H9 (cell line): Measurements from ENCODE around the gene SH3RF2. TPM values are rescaled to one million over a fixed set of nuclear protein-coding genes. Genes with fewer than 3 reads are reported as not detected.

Experiments
- DNase-seq: peaks from one replicate; pipeline ENCODE4 v3.0.0-alpha.2; 2017
- H2AFZ ChIP-seq: one replicate; pipeline ENCODE4 v1.6.1; 2013; ENCODE audit warnings: mild to moderate bottlenecking, low read length, control low read depth, moderate library complexity
- H2AK5ac ChIP-seq: 2 replicates; pipeline ENCODE4 v1.6.1; 2013; ENCODE audit warnings: low read length, control low read depth, mixed read lengths; ENCODE audit not compliant: insufficient read length
- H2BK120ac ChIP-seq: one replicate; pipeline ENCODE4 v1.6.1; 2013; ENCODE audit warnings: low read depth, mild to moderate bottlenecking, low read length, control low read depth, inconsistent platforms; ENCODE audit not compliant: poor library complexity, severe bottlenecking
- H2BK12ac ChIP-seq: 2 replicates; pipeline ENCODE4 v1.6.1; 2013; ENCODE audit warnings: low read length, control low read depth, mixed read lengths, low read depth; ENCODE audit not compliant: insufficient read length
- H2BK15ac ChIP-seq: 2 replicates; pipeline ENCODE4 v1.6.1; 2013; ENCODE audit warnings: low read depth, low read length, control low read depth
- H2BK20ac ChIP-seq: one replicate; pipeline ENCODE4 v1.6.1; 2013; ENCODE audit warnings: low read depth, mild to moderate bottlenecking, low read length, control low read depth, inconsistent platforms; ENCODE audit not compliant: poor library complexity, severe bottlenecking
- H2BK5ac ChIP-seq: 2 replicates; pipeline ENCODE4 v1.6.1; 2013; ENCODE audit warnings: low read length, control low read depth, mixed read lengths; ENCODE audit not compliant: insufficient read length
- H3K14ac ChIP-seq: 2 replicates; pipeline ENCODE4 v1.6.1; 2013; ENCODE audit warnings: low read length, control low read depth; ENCODE audit not compliant: insufficient read depth
- H3K18ac ChIP-seq: 2 replicates; pipeline ENCODE4 v1.6.1; 2013; ENCODE audit warnings: low read depth, mild to moderate bottlenecking, mixed read lengths, low read length, control low read depth; ENCODE audit not compliant: insufficient read length
- H3K23ac ChIP-seq: 2 replicates; pipeline ENCODE4 v1.6.1; 2013; ENCODE audit warnings: low read length, control low read depth, mixed read lengths, low read depth; ENCODE audit not compliant: insufficient read length
- H3K23me2 ChIP-seq: 2 replicates; pipeline ENCODE4 v1.6.1; 2013; ENCODE audit warnings: low read depth, mild to moderate bottlenecking, mixed read lengths, low read length, control low read depth; ENCODE audit not compliant: insufficient read length, poor library complexity, severe bottlenecking
- H3K27ac ChIP-seq: 2 replicates; pipeline ENCODE4 v1.5.1; 2013; ENCODE audit warnings: low read length, control low read depth, mixed read lengths, low read depth; ENCODE audit not compliant: insufficient read length
- H3K27me3 ChIP-seq: 2 replicates; pipeline ENCODE4 v1.6.1; 2013; ENCODE audit warnings: low read length, control low read depth, inconsistent platforms; ENCODE audit not compliant: insufficient read depth
- H3K4ac ChIP-seq: 2 replicates; pipeline ENCODE4 v1.6.1; 2013; ENCODE audit warnings: low read depth, mild to moderate bottlenecking, control low read depth, inconsistent platforms, low read length, moderate library complexity
- H3K4me1 ChIP-seq: 2 replicates; pipeline ENCODE4 v1.6.1; 2013; ENCODE audit warnings: low read length, control low read depth, inconsistent platforms; ENCODE audit not compliant: insufficient read depth
- H3K4me2 ChIP-seq: 2 replicates; pipeline ENCODE4 v1.6.1; 2013; ENCODE audit warnings: low read length, control low read depth, mixed read lengths; ENCODE audit not compliant: insufficient read length, insufficient read depth
- H3K56ac ChIP-seq: 2 replicates; pipeline ENCODE4 v1.6.1; 2013; ENCODE audit warnings: low read depth, mild to moderate bottlenecking, mixed read lengths, low read length, control low read depth; ENCODE audit not compliant: insufficient read length
- H3K79me1 ChIP-seq: 2 replicates; pipeline ENCODE4 v1.6.1; 2013; ENCODE audit warnings: low read depth, mild to moderate bottlenecking, moderate library complexity, low read length, control low read depth, inconsistent platforms; ENCODE audit not compliant: insufficient read depth, poor library complexity, severe bottlenecking
- H3K79me2 ChIP-seq: 2 replicates; pipeline ENCODE4 v1.6.1; 2013; ENCODE audit warnings: low read length, control low read depth, inconsistent platforms; ENCODE audit not compliant: insufficient read depth
- H3K9ac ChIP-seq: 2 replicates; pipeline ENCODE4 v1.6.1; 2013; ENCODE audit warnings: low read length, control low read depth, mixed read lengths; ENCODE audit not compliant: insufficient read length; ENCODE audit errors: extremely low read depth
- H3K9me3 ChIP-seq: one replicate; pipeline ENCODE4 v1.6.1; 2013; ENCODE audit warnings: low read depth, low read length, inconsistent platforms; ENCODE audit not compliant: control insufficient read depth
- H3T11ph ChIP-seq: one replicate; pipeline ENCODE4 v1.6.1; 2013; ENCODE audit warnings: mild to moderate bottlenecking, low read length, control low read depth, inconsistent platforms
- H4K20me1 ChIP-seq: one replicate; pipeline ENCODE4 v1.6.1; 2013; ENCODE audit not compliant: control insufficient read depth, insufficient read length, insufficient read depth
- H4K5ac ChIP-seq: 2 replicates; pipeline ENCODE4 v1.6.1; 2013; ENCODE audit warnings: low read depth, mild to moderate bottlenecking, mixed read lengths, low read length, control low read depth; ENCODE audit not compliant: insufficient read length
- H4K8ac ChIP-seq: replicated peaks from 2 replicates; pipeline ENCODE4 v1.6.1; 2013; ENCODE audit warnings: low read length, control low read depth, mixed read lengths, low read depth; ENCODE audit not compliant: insufficient read length
- H4K91ac ChIP-seq: 2 replicates; pipeline ENCODE4 v1.6.1; 2013; ENCODE audit warnings: low read depth, mild to moderate bottlenecking, moderate library complexity, mixed read lengths, low read length, control low read depth; ENCODE audit not compliant: insufficient read length
- H3K27ac Mint-ChIP-seq, 3 experiments: 2 replicates in 2 of 3; 3 replicates in 1 of 3; pipeline ENCODE4 v1.8.0; 2020 to 2021; ENCODE audit warnings: mixed read lengths in 3 of 3, mild to moderate bottlenecking in 1 of 3, moderate library complexity in 1 of 3
- H3K27me3 Mint-ChIP-seq: 2 replicates; pipeline ENCODE4 v1.8.0; 2021; ENCODE audit warnings: low read depth, mild to moderate bottlenecking, moderate library complexity, mixed read lengths
- H3K36me3 Mint-ChIP-seq, 3 experiments: 2 replicates in 2 of 3; 3 replicates in 1 of 3; pipeline ENCODE4 v1.8.0; 2020 to 2021; ENCODE audit warnings: low read depth in 3 of 3, mixed read lengths in 3 of 3; ENCODE audit not compliant: insufficient read depth in 1 of 3
- H3K4me1 Mint-ChIP-seq, 2 experiments: 2 replicates each; pipeline ENCODE4 v1.8.0; 2020; ENCODE audit warnings: mixed read lengths in 2 of 2
- H3K4me3 Mint-ChIP-seq, 2 experiments: 2 replicates in 1 of 2; 3 replicates in 1 of 2; pipeline ENCODE4 v1.8.0; 2020 to 2021; ENCODE audit warnings: mild to moderate bottlenecking in 2 of 2, mixed read lengths in 2 of 2, moderate library complexity in 1 of 2
- H3K9me3 Mint-ChIP-seq, 2 experiments: 2 replicates in 1 of 2; 3 replicates in 1 of 2; pipeline ENCODE4 v1.8.0; 2020; ENCODE audit warnings: mild to moderate bottlenecking in 2 of 2, mixed read lengths in 2 of 2, moderate library complexity in 1 of 2
- WGBS: extraction: QIAGEN DNeasy Blood & Tissue Kit; methylation state at CpG from one replicate; pipeline ENCODE4 v1.1.7; 2013; ENCODE audit warnings: missing lambda C conversion rate, low lambda C conversion rate, mixed read lengths; ENCODE audit not compliant: insufficient read length; ENCODE audit errors: extremely low coverage; 5-methylcytosine and 5-hydroxymethylcytosine counted together
- total RNA-seq: library from RNA; stranded (reverse); gene quantifications from 2 replicates; pipeline ENCODE4 v1.2.1, GENCODE V29; 2021
- TF ChIP-seq, protein P1 (sequence below): fragments of 200-600 bp; sonication (generic); conservative IDR thresholded peaks from 3 replicates; pipeline ENCODE4 v1.8.0; 2021; ENCODE audit warnings: antibody characterized with exemption, mild to moderate bottlenecking

SH3RF2 gene
- total RNA-seq, 1 experiment from 2014 or later, result 0.66 TPM

DNA sequence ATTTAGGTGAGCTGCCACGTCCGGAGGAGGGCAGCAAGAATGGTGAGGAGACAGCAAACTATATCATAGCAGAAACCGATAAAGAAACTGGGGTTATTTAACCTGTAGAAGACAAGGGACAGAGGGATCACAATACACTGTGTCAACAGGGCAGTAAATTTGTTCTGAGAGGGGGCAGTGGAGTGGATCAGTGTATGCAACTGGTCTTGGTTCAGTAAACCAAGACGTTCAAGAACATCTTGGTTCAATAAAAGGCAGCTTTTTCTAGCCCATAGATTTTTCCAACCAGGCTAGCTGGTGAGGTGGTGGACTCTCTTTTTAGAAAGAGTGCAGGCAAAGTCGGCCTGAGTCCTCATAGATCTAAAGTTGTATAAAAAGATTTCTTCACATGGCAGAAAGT, 113.7 kb downstream of the SH3RF2 start:
- Histone ChIP-seq H3K14ac (no peak overlapping the region), H3K18ac (no peak overlapping the region), H3K79me2 (no peaks in the 10 kb centered on the region), H3K4me1 (no peaks in the 10 kb centered on the region), H3K27me3 (no peaks in the 10 kb centered on the region), H2BK12ac (no peak overlapping the region), H2BK5ac (no peak overlapping the region), H3K23ac (no peak overlapping the region), H2BK120ac (no peak overlapping the region), H2AK5ac (no peak overlapping the region), H3K4me2 (no peak overlapping the region), H2AFZ (no peak overlapping the region), H3K23me2 (no peaks in the 10 kb centered on the region), H4K8ac (no peak overlapping the region), H3K4ac (no peak overlapping the region), H4K20me1 (no peaks in the 10 kb centered on the region), H4K91ac (no peak overlapping the region), H3K27ac (no peak overlapping the region), H3K56ac (no peak overlapping the region), H3K79me1 (no peaks in the 10 kb centered on the region), H4K5ac (no peak overlapping the region), H2BK15ac (no peak overlapping the region), H3K9me3 (no peaks in the 10 kb centered on the region), H2BK20ac (no peak overlapping the region), H3T11ph (no peak overlapping the region), H3K9ac (no peak overlapping the region)
- peaks cover 10 to 12% of the 10 kb centered on the region in 2 experiments for H3K4me1 Mint-ChIP-seq
- TF ChIP-seq, protein P1, sequence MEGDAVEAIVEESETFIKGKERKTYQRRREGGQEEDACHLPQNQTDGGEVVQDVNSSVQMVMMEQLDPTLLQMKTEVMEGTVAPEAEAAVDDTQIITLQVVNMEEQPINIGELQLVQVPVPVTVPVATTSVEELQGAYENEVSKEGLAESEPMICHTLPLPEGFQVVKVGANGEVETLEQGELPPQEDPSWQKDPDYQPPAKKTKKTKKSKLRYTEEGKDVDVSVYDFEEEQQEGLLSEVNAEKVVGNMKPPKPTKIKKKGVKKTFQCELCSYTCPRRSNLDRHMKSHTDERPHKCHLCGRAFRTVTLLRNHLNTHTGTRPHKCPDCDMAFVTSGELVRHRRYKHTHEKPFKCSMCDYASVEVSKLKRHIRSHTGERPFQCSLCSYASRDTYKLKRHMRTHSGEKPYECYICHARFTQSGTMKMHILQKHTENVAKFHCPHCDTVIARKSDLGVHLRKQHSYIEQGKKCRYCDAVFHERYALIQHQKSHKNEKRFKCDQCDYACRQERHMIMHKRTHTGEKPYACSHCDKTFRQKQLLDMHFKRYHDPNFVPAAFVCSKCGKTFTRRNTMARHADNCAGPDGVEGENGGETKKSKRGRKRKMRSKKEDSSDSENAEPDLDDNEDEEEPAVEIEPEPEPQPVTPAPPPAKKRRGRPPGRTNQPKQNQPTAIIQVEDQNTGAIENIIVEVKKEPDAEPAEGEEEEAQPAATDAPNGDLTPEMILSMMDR, result no peak
- H3K9me3 Mint-ChIP-seq, result no peaks in the 10 kb centered on the region
- no peaks in the 10 kb centered on the region for H3K27me3 Mint-ChIP-seq
- no CpG with 5 or more reads among the region's 5 CpGs for WGBS
- no peak for DNase-seq
- H3K4me3 Mint-ChIP-seq, result no peak overlapping the region
- H3K27ac Mint-ChIP-seq, result peak overlapping the region in 1 of 3 experiments; percentile 47; a peak in 2 of 7 replicates
- no peaks in the 10 kb centered on the region for H3K36me3 Mint-ChIP-seq
